ENCODE measurements around the gene TNN.

- TF ChIP-seq CTCF (IDR thresholded peaks at IDR 0.05), result no peak
- no peak for TF ChIP-seq POLR2A (IDR thresholded peaks at IDR 0.05)
These were observed 11.0 kb downstream of the TNN start for GRCh38 chr1:175078629-175079028.
